ENCODE measurements around the gene DCLK1.

GRCh38 chr13:35766663-35767062 lies 364.5 kb downstream of the DCLK1 start:
- TF ChIP-seq, protein P1, sequence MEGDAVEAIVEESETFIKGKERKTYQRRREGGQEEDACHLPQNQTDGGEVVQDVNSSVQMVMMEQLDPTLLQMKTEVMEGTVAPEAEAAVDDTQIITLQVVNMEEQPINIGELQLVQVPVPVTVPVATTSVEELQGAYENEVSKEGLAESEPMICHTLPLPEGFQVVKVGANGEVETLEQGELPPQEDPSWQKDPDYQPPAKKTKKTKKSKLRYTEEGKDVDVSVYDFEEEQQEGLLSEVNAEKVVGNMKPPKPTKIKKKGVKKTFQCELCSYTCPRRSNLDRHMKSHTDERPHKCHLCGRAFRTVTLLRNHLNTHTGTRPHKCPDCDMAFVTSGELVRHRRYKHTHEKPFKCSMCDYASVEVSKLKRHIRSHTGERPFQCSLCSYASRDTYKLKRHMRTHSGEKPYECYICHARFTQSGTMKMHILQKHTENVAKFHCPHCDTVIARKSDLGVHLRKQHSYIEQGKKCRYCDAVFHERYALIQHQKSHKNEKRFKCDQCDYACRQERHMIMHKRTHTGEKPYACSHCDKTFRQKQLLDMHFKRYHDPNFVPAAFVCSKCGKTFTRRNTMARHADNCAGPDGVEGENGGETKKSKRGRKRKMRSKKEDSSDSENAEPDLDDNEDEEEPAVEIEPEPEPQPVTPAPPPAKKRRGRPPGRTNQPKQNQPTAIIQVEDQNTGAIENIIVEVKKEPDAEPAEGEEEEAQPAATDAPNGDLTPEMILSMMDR (IDR thresholded peaks at IDR 0.05): no peak
- no peak for TF ChIP-seq POLR2A (IDR thresholded peaks at IDR 0.05)

Data from lower leg skin (tissue), 3 donors.